Epithelial cell of esophagus (primary cell): ENCODE results near the gene CDKAL1.
A peak's percentile ranks its signal among the peaks of the same experiment; 100 is the strongest.

Source experiments
- DNase-seq: peaks from one replicate; pipeline ENCODE4 v3.0.0; 2010; ENCODE audit warnings: low read depth
- H3K4me3 ChIP-seq: 2 replicates; pipeline ENCODE4 v1.5.1; 2011; ENCODE audit warnings: mild to moderate bottlenecking, low read length, control low read depth
- CTCF ChIP-seq: IDR thresholded peaks from 2 replicates; pipeline ENCODE4 v1.5.1; 2011; ENCODE audit warnings: low read depth, mild to moderate bottlenecking, low read length, control low read depth, inconsistent platforms; ENCODE audit not compliant: insufficient read depth; ENCODE audit errors: missing control alignments

Gene CDKAL1

GRCh38 chr6:21100991-21101390 lies 566.7 kb downstream of the CDKAL1 start:
- H3K4me3 ChIP-seq, result no peak overlapping the region
- no peak for TF ChIP-seq CTCF
- DNase-seq, result no peak

GRCh38 chr6:21101694-21102093 lies 567.4 kb downstream of the CDKAL1 start:
- no peak overlapping the region for H3K4me3 ChIP-seq
- TF ChIP-seq CTCF, result no peak
- no peak for DNase-seq

- TF ChIP-seq CTCF, result no peak
Measured at GRCh38 chr6:21102201-21102600, 567.9 kb downstream of the CDKAL1 start.

GRCh38 chr6:21102624-21103023 lies 568.4 kb downstream of the CDKAL1 start:
- H3K4me3 ChIP-seq, result no peak overlapping the region
- DNase-seq, result peak; percentile 7
- TF ChIP-seq CTCF, result no peak

More at GRCh38 chr6:21102201-21102600, 567.9 kb downstream of the CDKAL1 start:
- no peak overlapping the region for H3K4me3 ChIP-seq
- DNase-seq, result no peak

- no peak overlapping the region for H3K4me3 ChIP-seq
- no peak for TF ChIP-seq CTCF
- DNase-seq, result peak; percentile 61
Measured at GRCh38 chr6:21103626-21104224, 569.5 kb downstream of the CDKAL1 start.

- no peak for TF ChIP-seq CTCF
- DNase-seq, result no peak
- H3K4me3 ChIP-seq, result no peak overlapping the region
Measured at GRCh38 chr6:21104288-21104687, 570.0 kb downstream of the CDKAL1 start.

GRCh38 chr6:21107796-21108195 lies 573.5 kb downstream of the CDKAL1 start:
- no peak for TF ChIP-seq CTCF
- no peak overlapping the region for H3K4me3 ChIP-seq
- DNase-seq, result no peak
